Right lobe of liver (tissue), 4 donors: ENCODE data around the gene PTPN13.

Source experiments
- CTCF ChIP-seq, 4 donors: fragments of 200-600 bp in 3 of 4; fragments of 450-650 bp in 1 of 4; IDR thresholded peaks; one replicate each; pipeline versions ENCODE4 v1.5.1 to v1.8.0; 2016 to 2022; ENCODE audit warnings: antibody characterized with exemption in 4 of 4, mild to moderate bottlenecking in 2 of 4
- POLR2A ChIP-seq: fragments of 450-650 bp; IDR thresholded peaks from one replicate; pipeline ENCODE4 v1.6.1; 2017; ENCODE audit warnings: antibody characterized with exemption, mild to moderate bottlenecking
- donor health status: DM: no; HTN: no; CAD: no.
- donor health status: DM: no; HTN: no; CAD: no.
- donor health status: DM: no; HTN: yes; CAD: no.

- TF ChIP-seq CTCF (IDR thresholded peaks at IDR 0.05) (no peak), POLR2A (no peak)
Measured at GRCh38 chr4:86685401-86685800, 91.3 kb downstream of the PTPN13 start.
